GM19238 (cell line): ENCODE results near the gene TRIM66.

Source experiments
- DNase-seq: peaks from one replicate; pipeline ENCODE4 v3.0.0; 2011; ENCODE audit warnings: low spot score; ENCODE audit not compliant: insufficient read length

The TRIM66 gene

DNA sequence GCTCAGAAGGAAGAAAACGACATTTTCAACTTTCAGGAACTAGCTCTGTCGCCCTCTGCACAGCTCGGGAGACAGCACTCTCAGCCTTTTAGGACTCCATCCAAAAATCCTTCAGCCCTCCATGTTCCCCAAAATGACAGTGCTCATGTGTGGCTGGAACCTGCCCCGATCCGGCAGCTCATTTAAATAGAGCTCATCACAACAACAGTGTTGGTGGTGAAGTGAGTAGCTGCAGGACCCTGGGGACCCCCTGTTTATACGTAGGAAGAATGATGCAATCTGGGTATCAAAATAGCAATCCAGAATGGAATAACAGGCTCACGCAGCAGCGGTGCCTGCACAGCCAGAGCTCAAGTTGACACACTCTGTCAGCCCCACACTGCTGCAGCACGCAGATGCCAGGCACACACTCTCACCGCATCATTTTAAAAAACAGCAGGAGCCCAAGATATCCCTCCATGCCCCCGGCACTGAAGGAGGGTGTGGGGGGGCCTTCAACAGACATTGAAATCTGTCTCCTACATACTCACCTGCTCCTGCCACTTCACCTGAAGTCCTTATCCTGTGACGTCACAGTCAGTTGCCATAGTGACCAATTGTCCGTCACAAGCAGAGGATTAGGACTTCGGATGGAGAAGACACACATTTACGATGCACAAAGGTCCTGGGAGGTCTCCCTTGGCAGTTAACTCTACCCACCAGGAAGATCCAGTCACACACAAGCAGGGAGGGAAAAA lies 24.0 kb downstream of the TRIM66 start:
- no peak for DNase-seq

GRCh38 chr11:8656291-8656690 lies 26.2 kb downstream of the TRIM66 start:
- no peak for DNase-seq

GRCh38 chr11:8654503-8654902 lies 28.0 kb downstream of the TRIM66 start:
- DNase-seq: no peak

- no peak for DNase-seq
These were observed 30.3 kb downstream of the TRIM66 start for GRCh38 chr11:8652140-8652539.

- DNase-seq: no peak
These were observed 32.0 kb downstream of the TRIM66 start for GRCh38 chr11:8650401-8650990.

DNA sequence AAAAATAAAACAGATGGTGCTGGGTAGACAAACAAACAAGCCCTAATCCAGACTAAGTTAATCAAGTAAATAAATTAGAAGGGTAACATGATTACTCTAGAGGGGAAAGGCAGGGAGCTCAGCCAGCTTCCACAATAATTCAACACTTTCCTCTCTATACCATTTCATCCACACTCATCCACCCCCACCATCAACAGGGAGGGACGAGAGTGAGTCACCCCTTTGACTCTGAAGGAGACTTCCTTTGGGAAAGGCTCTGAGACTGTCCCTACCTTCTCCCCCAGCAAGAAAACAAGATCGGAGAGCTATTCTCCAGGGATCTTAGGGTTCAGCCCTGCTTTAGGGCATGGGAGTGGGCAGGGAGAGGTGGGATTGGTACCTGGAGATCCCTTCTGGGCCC lies 33.1 kb downstream of the TRIM66 start:
- DNase-seq: no peak

DNA sequence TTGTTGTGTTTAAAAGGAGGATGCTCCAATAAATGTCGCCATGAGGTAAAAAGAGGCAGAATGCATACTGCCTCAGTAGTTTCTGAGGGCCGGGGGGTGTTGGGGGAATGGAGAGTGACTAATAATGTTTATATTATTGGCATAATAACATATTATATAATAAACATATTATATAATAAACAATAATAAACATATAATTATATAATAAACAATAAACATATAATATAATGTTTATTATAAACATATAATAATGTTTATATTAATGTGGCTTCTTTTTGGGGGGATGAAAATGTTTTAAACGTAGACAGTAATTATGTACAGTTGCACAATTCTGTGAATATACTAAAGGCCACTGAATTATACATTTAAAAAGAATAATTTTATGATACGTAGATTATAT lies 35.6 kb downstream of the TRIM66 start:
- no peak for DNase-seq

DNA sequence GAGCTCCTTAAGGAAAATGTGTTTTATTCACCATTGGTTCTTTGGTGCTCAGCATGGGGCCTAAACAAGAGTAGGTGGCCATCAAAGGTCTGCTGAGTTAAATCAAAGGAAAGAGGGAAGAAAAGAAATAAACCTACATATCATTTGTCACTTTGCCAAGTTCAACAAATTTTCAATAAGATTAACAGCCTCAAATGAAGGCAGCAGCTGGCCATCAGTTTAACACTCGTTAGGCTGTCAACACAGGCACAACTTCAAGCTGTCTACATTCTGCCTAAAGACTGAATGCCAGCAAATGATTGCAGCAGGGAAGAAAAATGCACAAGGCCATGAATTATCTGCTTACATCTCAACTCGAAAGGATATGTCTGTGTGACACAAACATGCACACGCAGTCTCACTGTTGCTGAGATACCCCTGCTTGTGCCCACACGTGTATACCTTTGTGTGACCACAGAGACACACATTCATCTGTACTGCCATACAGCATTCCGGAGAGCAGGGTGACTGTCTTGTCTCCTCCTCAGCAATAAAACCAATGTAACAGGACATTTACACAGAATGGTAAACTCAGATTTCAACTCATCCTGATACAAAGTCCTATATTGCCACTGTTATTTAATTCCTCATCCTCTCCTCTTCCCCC lies 40.1 kb downstream of the TRIM66 start:
- DNase-seq: no peak

GRCh38 chr11:8641332-8641731 lies 41.1 kb downstream of the TRIM66 start:
- DNase-seq: no peak

DNA sequence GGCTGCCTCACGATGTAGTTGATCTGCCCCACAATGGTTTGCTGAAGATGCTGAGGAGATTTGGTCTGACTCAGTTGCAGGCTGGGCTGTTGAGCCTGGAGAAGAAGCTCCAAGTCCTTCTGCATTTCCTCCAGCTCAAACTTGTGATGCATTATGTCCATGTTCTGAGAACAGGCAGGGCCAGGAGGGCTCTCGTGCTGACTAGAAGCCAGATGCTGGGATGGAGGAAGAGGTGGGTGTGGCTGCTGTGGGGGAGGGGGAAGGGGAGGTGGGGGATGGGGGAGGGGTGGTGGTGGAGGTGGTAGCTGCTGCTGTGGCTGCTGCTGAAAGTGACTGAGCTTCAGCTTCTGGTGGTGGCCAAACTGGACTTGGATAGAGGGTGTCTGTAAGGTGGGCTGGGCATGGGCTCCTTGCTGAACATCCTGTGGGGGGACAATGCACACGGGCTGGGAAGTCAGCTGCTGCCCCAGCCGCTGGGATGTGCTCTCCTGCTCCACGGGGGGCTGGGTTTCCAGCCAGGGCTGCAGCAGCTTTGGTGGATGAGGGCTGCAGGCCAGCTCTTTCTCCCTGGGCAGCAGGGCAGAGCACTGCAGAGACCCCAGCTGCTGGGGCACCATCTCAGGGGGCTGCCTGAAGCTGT lies 42.1 kb downstream of the TRIM66 start:
- no peak for DNase-seq

DNA sequence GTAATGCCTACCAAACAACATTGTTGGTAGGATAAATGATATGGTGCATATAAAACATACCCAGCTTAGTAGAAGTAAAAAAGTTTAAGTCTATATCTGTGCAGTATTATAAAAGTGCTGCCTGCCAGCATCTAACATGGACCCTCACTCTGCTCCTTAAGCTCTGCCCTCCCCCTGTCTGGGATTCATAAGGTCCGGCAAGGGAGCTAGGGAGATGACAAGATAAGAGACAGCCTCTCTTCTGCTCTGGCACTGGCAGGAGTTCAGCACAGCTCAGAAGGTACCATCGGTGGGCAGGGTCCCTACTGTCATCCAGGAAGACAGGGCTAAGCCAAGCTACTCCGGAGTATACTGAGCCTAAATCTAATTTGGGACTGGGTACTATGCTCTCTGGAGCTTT lies 42.8 kb downstream of the TRIM66 start:
- no peak for DNase-seq

- no peak for DNase-seq
These were observed 44.2 kb downstream of the TRIM66 start for GRCh38 chr11:8638300-8638699.

- no peak for DNase-seq
These were observed 46.3 kb downstream of the TRIM66 start for GRCh38 chr11:8636127-8636526.

DNA sequence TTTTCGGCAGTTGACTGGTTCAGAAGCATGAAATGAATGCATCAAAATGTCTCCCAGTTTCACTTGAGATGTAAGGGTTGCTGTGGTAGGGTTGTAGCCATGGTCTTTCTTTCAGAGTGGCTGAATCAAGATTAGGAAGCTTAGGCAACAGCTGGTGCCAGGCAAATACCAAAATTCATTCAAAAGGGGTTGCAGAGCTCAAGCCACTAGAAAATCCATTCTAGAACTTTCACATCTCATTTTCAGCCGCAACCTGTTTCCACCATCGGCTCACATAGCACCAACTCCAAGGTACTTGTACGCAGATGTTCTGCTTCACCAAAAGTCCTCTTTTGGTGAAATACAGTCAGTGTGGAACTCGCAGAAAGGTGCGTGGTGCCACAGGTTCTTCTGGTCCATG lies 48.0 kb downstream of the TRIM66 start:
- no peak for DNase-seq

- no peak for DNase-seq
These were observed 50.9 kb downstream of the TRIM66 start for GRCh38 chr11:8631395-8632118.

DNA sequence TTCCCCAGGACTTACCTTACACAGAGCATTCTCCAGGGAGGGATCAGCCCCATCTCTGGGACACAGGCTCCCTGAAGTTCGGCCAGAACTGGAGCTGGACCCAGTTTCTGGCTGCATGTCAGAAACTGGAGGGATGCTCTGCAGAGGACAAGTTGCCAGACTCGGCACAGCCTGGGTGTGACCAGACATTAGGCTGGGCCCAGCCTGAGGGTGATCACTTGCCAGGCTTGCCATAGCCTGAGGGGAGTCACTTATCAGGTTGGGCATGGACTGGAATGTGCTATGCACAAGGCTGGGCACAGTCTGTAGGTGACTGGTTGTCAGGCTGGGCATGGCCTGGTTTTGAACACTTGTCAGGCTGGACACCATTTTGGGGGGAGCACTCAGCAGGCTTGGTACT lies 57.8 kb downstream of the TRIM66 start:
- no peak for DNase-seq

DNA sequence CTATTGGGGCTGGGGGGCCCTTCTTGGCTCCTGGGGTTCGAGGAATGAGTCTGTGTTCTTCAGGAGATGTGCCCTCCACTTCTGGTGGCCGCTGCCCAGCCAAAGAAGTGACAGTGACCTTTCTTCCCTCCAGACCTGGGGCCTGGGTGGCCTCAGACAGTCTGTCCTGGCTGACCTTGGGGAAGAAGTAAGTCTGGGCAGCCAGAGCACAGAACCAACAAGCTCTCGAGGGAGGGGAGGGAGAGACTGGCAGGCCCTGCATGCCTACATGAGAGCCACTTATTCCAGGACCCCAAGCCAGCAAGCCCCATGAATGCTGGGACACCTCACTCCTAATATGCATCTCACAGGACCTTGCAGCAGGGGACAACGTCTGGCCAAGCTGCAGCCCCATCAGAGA lies 61.3 kb downstream of the TRIM66 start:
- no peak for DNase-seq

GRCh38 chr11:8617063-8617462 lies 65.4 kb downstream of the TRIM66 start:
- no peak for DNase-seq

GRCh38 chr11:8615291-8616032 lies 67.0 kb downstream of the TRIM66 start:
- no peak for DNase-seq

- DNase-seq: no peak
These were observed 68.0 kb downstream of the TRIM66 start for GRCh38 chr11:8614497-8614896.

- DNase-seq: no peak
These were observed 69.4 kb downstream of the TRIM66 start for GRCh38 chr11:8613036-8613435.
